ENCODE results near the gene PRSS33.

Gene PRSS33

DNA sequence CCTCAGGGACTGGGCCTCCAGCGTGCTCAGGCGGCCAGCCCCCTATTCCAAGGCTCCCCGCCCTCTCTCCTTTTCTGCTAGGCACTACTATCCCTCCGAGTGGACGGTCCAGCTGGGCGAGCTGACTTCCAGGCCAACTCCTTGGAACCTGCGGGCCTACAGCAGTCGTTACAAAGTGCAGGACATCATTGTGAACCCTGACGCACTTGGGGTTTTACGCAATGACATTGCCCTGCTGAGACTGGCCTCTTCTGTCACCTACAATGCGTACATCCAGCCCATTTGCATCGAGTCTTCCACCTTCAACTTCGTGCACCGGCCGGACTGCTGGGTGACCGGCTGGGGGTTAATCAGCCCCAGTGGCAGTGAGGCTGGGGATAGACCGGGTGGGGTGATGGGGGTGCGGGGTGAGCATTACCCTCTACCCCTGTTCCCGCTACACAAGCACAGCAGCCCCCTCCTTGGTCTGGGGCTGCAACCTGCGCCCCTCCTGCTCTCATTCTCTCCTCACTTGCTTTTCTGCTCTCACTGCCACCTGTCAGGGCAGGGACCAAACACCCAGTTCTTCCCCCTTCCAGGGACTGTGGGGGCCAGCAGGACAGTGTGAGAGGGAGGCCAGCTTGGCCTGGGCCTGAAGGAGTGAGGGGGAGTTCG lies 12.0 kb upstream of the PRSS33 start:
- DNase-seq (ENCODE audit: low read depth in 2 of 2), result no peak

- DNase-seq (ENCODE audit: low read depth in 2 of 2), result no peak
These were observed 11.4 kb upstream of the PRSS33 start for GRCh38 chr16:2798723-2799204.

GRCh38 chr16:2795395-2796143 lies 8.2 kb upstream of the PRSS33 start:
- no peak for DNase-seq (ENCODE audit: low read depth in 2 of 2)

GRCh38 chr16:2792940-2793339 lies 5.6 kb upstream of the PRSS33 start:
- no peak for DNase-seq (ENCODE audit: low read depth in 2 of 2)

DNA sequence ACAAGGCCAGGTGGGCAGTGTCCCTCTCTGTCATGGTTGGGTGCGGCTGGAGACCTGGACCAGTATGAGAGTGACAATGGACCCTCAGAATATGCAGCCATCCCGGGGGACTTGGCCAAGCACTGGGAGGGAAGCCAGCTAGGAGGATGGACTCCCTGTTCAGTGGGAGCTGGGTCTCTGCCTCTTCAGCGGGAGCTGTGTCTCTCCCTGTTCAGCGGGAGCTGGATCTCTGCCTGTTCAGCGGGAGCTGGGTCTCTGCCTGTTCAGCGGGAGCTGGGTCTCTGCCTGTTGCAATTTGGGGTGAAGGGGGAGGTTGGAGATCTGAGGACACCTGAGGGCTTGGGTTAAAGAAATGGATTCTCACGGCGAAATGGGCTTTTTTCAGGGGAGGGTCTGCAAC lies 3.8 kb upstream of the PRSS33 start:
- DNase-seq (ENCODE audit: low read depth in 2 of 2), result no peak

DNA sequence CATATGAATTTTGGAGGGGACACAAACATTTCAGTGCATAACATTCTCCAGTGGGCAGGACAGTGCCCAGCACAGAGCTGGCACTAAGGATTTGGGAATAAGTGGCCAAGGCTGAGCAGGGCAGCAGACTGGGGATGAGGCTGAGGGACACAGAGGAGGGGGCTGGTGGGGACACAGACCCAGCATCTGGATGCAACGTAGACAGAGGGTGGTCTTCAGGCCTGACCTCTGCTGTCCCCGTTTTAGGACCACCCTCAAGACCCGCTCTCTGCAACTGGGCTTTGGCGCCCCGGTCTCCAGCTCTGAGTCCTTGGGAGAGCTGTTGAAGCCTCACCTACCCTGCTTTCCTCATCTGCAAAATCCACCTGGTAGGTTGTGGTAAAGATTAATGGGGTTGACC lies 3.3 kb upstream of the PRSS33 start:
- DNase-seq (ENCODE audit: low read depth in 2 of 2), result no peak

DNA sequence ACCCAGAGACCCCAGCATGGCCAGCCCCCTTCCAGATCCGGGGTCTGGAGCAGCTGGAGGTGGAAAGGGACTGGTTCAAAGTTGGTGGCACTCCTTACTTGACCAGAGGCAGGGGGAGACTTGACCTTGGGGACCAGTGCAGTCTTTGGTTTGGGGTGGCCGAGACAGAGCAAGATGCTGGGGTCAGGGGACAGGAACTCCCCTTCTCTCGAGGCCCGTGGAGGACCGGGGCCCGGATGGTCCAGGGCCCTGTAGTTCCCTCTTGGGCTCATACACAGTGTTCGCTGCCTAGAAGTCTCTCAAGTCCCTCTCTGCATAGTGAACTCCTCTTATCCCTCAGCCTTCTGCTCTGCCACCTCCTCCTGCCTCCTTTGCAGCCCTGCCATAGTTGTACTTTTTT lies 601 bp upstream of the PRSS33 start:
- no peak for DNase-seq (ENCODE audit: low read depth in 2 of 2)

DNA sequence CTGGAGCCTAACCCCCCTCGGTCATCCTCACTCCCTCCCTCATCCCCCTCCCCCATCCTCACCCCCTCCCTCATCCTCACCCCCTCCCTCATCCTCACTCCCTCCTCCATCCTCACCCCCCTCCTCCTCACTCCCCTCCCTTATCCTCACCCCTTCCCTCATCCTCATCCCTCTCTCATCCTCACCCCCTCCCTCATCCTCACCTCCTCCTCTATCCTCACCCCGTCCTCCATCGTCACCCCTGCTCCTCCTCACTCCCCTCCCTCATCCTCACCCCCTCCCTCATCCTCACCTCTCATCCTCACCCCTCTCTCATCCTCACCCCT lies 571 bp downstream of the PRSS33 start:
- DNase-seq (ENCODE audit: low read depth in 2 of 2), result no peak

DNA sequence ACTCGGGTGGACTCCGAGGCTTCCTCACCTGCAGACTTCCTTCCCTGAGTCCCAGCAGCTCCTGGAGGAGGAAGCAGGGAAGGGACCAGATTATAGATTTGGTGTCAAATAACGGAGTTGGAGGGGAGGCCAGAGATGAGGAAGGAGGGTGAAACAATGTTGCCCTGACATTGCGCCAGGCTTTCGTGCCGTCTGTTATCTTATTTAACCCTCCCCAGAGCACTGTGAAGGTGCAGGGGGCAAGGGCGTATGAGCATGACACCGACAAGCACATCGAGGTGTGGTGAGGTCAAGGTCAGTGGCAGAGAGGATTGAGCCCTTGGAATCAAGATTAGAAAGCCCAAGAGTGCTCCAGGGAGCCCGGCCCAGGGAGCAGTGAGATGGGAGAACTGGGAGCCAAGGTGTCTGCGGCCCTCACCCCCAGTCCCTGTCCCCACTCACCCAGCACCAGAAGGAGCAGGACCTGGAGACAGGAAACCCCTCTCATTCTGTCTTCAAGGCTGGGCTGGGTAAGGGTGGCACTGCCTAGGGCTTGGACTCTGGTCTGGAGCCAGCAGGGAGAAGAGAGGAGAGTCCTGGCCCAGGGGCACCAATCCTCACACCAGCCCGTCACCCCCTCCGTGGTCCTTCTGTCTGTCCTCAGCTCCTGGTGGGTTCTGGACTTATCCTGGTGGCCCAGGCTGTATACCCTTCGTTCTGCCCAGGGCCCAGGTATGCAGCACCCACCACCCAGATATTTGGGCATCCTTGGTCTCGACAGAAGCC lies 1.1 kb downstream of the PRSS33 start:
- no peak for DNase-seq (ENCODE audit: low read depth in 2 of 2)

DNA sequence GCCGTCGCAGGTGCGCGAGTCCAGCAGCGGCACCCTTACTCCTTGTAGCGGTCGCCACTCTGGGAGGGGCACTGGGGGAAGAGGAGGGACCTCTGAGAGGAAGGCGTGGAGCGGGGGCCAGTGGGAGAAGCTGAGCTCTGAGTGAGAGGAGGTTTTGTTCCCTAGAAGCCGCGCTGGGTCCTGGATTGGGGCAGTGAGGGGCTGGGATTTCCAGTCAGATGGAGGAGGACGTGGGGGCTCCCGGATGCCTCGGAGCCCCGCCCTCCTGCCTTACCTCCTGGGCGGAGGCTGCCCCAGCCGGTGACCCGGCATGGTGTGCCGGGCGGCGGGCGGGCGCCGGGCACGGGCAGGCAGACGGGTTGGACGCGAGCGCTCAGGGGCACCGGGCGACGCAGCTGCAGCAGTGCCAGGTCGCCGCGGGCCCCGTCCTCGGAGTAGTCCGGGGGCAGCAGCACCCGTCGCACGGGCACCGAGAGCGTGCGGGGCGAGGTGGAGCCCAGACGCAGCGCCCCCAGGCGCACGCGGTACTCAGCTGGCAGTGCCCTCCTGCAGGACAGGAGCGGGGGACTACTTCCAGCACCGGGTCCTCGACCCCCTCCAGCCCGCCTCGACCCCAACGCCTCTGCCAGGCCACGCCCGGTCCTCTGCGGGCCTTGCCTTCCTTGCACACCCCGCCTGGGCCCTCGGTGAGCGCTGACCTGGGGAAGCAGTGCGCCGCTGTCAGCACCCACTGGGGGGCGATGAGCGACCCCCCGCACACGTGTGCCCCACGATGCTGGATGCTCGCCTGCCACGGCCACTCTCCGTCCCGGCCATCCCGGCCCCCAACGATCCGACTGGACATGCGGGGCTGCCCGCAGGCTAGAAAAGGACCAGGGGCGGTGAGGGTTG lies 2.0 kb downstream of the PRSS33 start:
- DNase-seq (ENCODE audit: low read depth in 2 of 2), result peak in 1 of 2 donors; percentile 23

- no peak for DNase-seq (ENCODE audit: low read depth in 2 of 2)
These were observed 2.8 kb downstream of the PRSS33 start for GRCh38 chr16:2784358-2785100.

DNA sequence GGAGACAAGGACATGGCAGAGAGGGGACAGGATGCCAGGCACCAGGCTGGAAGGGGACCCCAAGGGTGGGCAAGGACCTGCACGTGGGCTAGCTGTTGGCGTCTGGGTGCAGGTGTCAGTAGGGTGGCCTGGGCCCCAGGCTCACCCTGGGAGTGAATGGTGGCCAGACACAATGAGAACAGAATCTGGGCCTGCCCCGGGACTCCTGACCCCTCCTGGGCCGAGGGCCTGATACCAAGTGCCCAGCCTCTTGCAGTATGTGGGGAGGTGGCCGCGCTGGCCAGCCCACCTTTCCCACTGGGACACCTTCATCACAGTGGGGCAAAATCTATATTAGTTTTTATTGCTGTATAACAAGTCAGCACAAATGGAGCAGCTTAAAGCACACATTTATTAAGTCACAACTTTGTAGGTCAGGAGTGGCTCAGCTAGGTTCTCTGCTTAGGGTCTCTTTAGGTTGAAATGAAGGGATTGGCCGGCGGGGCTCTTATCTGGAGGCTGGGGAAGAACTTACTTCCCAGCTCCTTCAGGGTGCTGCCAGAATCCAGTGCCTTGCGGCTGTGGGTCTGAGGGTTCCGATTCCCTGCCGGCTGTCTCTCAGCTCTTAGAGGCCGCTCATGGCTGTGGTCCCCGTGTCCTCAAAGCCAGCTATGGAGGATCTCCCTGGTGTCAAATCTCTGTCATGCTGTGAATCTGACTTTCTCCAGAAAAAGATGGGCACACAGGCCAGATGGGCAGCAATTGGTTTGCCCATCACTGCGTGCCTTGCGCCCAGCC lies 3.6 kb downstream of the PRSS33 start:
- DNase-seq (ENCODE audit: low read depth in 2 of 2), result no peak

DNA sequence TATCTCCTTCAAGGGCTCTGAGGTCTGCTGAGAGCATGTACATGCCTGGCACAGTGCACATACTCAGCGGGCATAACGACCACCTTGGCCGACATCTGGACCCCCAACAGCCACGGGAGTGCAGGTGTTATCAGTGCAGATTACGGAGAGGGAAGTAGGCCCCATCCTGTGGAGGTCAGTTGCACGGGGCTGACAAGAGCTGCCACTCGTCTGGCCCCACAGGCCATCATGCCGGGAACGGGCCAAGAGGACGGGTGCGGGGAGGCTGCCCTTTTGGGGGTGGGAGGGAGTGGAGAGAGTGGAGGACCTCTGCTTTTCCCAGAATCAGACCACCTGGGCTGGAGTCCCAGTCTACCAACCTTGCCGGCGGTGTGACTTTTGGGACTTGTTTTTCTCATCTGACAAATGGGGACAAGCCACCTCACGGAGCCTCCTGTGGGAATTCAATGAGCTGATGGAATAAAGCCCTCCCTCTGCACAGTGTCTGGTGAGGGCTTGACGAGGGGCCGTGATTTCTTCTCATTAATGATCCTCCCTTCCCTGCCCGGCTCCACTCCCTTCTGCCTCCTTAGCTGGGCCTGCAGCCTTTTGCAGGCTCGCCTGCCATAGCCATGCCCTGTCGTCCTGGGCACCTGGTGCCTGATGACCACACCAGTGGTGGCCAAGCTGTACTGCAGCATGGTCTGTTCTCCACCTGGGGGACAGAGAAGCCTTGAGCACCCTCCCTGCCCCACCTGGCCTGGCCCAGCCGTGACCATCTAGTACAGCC lies 4.6 kb downstream of the PRSS33 start:
- no peak for DNase-seq (ENCODE audit: low read depth in 2 of 2)

DNA sequence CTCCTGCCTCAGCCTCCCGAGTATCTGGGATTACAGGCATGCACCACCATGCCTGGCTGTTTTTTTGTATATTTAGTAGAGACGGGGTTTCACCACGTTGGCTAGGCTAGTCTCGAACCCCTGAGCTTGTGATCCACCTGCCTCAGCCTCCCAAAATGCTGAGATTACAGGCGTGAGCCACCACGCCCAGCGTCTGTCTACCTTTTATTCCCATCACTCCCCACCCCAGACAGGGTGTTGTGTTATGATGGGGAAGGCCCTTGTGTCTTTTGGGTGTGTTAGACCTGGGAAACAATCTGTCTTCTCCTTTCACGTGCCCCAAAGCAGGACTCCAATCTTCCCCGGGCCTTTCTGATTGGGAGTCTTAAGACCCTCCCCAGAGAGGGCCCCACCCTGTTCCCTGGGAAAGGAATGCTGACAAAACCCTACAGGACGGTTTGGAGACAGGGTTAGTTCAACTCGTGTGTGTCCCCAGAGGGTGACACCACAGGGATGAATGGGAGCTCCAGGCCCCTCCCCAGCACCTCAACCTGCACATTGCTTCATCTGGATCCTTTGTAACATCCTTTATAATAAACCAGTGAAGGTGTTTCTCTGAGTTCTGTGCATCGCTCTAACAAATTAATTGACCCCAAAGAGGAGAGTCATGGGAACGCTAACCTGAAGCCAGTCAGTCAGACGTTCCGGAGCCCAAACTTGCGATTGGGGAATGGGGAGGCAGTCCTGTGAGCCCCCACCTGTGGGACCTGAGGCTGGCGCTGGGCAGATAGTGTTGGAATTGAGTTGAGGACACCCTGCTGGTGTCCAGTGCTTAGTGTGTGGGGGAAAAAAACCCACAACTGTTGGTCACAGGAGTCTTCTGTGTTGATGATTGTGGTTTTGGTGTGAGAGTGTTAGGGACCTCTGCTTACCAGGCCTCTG lies 7.1 kb downstream of the PRSS33 start:
- no peak for DNase-seq (ENCODE audit: low read depth in 2 of 2)

GRCh38 chr16:2779151-2779920 lies 8.0 kb downstream of the PRSS33 start:
- DNase-seq (ENCODE audit: low read depth in 2 of 2), result no peak

DNA sequence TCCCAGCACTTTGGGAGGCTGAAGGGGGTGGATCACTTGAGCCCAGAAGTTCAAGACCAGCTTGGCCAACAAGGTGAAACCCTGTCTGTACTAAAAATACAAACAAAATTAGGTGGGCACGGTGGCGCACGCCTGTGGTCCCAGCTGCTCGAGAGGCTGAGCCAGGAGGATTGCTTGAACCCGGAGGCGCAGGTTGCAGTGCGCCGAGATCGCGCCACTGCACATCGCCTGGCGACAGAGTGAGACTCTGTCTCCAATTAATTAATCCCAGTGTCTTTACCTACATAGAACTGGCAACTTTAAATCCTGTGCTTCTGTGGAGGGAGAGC lies 8.8 kb downstream of the PRSS33 start:
- DNase-seq (ENCODE audit: low read depth in 2 of 2), result no peak

GRCh38 chr16:2777903-2778629 lies 9.3 kb downstream of the PRSS33 start:
- DNase-seq (ENCODE audit: low read depth in 2 of 2), result no peak
